Retinal pigment epithelial cell (primary cell): ENCODE measurements around the gene PI4KB.
A peak's percentile ranks its signal among the peaks of the same experiment; 100 is the strongest.

Source experiments
- DNase-seq: peaks from one replicate; pipeline ENCODE4 v3.0.0-alpha.2; 2010; ENCODE audit warnings: low read depth
- H3K4me3 ChIP-seq: 2 replicates; pipeline ENCODE4 v1.5.1; 2011; ENCODE audit warnings: mild to moderate bottlenecking, low read length, control low read depth, moderate library complexity
- TF ChIP-seq, protein P1 (sequence below): conservative IDR thresholded peaks from 2 replicates; pipeline ENCODE4 v1.5.1; 2011; ENCODE audit warnings: low read depth, low read length, control low read depth, inconsistent platforms

The PI4KB gene

DNA sequence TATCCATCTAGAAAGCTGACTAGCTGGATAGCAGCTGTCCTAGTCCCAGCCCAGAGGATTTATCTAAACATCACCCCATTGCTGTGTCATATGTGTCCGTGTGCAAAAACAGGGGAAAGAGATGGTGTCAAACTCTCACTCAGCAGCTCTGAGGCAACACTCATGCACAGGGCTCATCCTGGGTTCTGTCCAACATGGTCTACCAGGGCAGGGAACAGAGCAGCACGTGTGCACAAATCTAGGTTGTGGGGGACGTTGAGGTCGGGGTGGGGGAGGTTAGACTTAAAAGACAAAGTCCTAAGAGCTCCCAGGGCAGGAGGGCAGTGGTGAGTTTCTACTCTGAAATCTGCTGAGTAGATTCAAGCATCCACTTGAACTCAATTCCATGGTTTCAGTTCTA, 16.2 kb downstream of the PI4KB start:
- no peak for DNase-seq

DNA sequence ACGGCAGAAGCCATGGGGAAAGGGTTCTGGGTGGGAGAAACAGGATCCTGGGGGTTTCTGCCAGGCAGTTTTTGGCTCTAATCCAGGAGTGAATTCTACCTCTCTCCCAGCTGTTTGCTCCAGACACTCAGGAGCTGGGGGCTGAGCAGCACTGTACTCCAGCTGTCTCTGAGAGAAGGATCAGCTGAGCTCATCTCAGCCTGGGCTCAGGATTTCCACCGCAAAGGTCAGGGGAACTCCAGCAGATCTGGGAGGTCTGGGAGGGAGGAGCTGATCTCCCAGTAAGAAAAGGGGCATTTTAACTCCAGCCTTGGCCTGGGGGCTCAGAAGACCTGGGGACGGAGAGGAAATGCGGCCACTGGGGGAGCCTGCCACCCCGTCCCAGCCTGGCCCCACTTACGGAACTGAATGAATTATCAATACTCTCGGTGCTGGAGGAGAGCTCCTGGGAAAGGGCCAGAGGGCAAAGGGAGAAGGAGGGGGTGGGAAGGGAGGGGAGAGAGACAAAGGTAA, 17.3 kb downstream of the PI4KB start:
- no peak overlapping the region for H3K4me3 ChIP-seq
- TF ChIP-seq, protein P1, sequence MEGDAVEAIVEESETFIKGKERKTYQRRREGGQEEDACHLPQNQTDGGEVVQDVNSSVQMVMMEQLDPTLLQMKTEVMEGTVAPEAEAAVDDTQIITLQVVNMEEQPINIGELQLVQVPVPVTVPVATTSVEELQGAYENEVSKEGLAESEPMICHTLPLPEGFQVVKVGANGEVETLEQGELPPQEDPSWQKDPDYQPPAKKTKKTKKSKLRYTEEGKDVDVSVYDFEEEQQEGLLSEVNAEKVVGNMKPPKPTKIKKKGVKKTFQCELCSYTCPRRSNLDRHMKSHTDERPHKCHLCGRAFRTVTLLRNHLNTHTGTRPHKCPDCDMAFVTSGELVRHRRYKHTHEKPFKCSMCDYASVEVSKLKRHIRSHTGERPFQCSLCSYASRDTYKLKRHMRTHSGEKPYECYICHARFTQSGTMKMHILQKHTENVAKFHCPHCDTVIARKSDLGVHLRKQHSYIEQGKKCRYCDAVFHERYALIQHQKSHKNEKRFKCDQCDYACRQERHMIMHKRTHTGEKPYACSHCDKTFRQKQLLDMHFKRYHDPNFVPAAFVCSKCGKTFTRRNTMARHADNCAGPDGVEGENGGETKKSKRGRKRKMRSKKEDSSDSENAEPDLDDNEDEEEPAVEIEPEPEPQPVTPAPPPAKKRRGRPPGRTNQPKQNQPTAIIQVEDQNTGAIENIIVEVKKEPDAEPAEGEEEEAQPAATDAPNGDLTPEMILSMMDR, result no peak
- no peak for DNase-seq

More for the DNA sequence above, 16.2 kb downstream of the PI4KB start:
- TF ChIP-seq, protein P1, result no peak
- no peak overlapping the region for H3K4me3 ChIP-seq

DNA sequence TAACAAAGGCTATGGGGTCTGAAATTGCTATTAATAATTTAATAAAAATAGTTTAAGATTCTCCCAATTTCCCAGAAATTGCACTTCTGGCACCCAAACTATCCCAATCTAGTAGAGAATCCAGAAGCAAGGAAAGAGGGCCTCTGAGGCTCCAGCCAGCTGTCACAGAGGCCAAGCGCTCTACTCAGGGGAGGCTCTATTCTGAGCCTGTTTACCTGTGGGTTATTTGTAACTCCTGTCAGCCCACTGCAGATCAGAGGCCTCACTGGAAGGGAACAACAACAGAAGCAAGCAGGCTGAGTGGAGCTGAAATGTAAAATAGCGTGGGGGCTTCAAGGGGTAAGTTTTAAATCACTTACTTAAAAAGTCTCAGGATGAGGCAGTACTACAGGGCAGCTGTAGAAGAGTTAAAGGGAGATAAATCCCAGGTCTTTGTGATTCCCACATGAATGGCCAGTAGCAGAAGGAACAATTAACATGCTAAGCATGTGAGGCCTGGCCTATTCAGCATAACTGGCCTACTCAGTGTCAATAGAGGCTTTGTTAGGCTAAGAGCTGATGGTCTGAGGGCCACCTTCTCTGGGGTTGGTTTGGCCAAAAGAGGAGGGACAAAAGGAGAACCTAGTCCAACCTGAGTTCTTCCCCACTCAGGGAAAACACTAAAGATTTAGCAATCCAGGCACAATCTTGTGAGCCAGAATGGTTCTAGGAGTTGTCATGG, 32.3 kb downstream of the PI4KB start:
- no peak for DNase-seq
- TF ChIP-seq, protein P1, result no peak
- H3K4me3 ChIP-seq, result no peak overlapping the region

DNA sequence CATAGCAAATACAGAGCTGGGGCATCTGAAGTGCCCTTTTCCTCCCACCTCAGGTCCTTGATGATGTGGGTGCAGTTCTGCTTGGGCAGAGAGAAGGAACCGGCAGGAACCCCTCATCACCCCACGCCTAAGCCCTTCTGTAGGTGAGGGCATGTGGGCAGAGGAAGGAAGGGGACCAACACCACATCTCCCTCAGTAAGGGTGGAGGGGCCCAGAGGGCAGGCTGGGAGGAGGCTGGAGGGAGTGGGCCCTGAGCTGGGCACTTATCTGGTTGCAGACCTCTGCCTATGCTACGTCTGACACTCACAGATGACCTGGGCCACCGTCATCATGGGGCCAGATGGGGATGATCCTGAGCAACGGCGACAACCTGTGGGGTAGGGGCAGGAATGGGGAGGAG, 34.1 kb downstream of the PI4KB start:
- no peak overlapping the region for H3K4me3 ChIP-seq
- TF ChIP-seq, protein P1, result no peak
- no peak for DNase-seq

DNA sequence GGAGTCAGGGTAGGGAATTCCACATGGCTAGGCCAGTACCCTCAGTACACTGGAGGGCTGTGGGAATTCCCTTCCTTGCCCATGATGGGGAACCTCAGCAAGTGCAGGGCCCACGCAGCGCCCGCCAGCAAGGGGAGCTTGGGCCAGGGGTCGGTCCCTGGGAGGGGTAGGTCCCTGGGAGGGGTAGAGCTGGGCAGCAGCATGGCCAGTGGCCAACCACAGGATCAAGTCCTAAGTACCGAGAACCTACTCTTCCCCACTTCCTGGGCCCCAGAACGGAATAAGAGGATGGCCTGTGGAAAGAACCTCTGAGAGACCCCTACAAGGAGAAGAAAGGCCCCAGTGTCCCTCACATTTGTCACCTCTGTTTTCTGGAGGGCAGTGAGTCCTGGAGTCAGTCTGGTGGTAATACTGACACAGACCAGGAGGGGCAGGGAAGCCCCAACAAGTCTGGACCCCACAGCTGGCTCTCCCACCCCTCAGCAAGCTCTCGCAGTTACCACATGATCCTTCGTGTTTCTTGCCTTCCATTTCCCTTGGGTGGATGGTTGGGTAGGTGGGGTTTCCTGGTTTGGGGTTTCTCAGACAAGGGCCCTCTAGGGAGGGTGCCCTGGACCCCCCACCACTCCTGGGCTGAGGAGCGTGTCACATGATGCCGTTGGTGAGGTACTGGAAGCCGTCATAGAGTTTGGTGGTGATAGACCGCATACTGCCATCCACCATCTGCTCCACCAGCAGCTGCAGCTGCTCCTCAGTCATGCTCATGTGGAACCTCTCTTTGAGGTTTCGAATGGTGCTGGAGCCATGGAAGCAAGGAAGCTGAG, 34.8 kb downstream of the PI4KB start:
- TF ChIP-seq, protein P1, result peak; percentile 7
- H3K4me3 ChIP-seq, result no peak overlapping the region
- DNase-seq, result no peak

DNA sequence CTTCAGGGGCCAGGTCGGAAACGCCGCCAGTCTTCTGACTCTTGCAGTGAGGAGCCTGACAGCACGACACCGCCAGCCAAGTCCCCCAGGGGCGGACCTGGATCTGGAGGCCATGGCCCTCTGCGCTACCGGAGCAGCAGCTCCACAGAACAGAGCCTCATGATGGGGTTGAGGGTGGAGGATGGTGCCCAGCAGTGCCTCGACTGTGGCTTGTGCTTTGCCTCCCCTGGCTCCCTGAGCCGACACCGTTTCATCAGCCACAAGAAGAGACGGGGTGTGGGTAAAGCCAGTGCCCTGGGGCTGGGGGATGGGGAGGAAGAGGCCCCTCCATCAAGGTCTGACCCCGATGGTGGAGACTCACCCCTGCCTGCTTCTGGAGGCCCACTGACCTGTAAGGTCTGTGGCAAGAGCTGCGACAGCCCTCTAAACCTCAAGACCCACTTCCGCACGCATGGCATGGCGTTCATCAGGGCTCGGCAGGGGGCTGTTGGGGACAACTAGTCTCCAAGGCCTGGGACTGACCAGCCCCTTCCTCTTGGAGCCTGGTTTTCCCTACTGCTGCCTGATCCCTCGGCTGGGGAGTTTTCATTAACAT, 36.4 kb downstream of the PI4KB start:
- no peak overlapping the region for H3K4me3 ChIP-seq
- DNase-seq, result no peak
- TF ChIP-seq, protein P1, result no peak
